GM10248 (cell line): ENCODE results near the gene PSORS1C1.

Experiments used
- CTCF ChIA-PET: fragments of 300-600 bp; sonication (Branson Sonifier 250); formaldehyde crosslinking; extraction: SDS; loops from one replicate; lab custom pipeline; 2021; ENCODE audit warnings: antibody characterized with exemption; lab: Yijun Ruan, JAX
- POLR2A ChIA-PET: fragments of 350-650 bp; sonication (Branson Sonifier 250); formaldehyde crosslinking; extraction: SDS; loops from one replicate; lab custom pipeline; 2020; ENCODE audit warnings: antibody characterized with exemption; lab: Yijun Ruan, JAX
- DNase-seq: peaks from one replicate; pipeline ENCODE4 v3.0.0; 2012; ENCODE audit errors: extremely low spot score
- TF ChIP-seq, protein P1 (sequence below): IDR thresholded peaks from 2 replicates; pipeline ENCODE4 v1.5.1; 2012; ENCODE audit warnings: mild to moderate bottlenecking, low read depth; ENCODE audit errors: extremely low read depth, missing control alignments, control extremely low read depth

Gene PSORS1C1

GRCh38 chr6:31094389-31094881 lies 20.2 kb upstream of the PSORS1C1 start:
- ChIA-PET POLR2A (no interaction called here), CTCF (interaction anchor here (1.4 to 4.3 kb wide), 5 partner anchors 10 to 179 kb away, joined by 3 to 16 read pairs (median 9); no protein-coding TSS in a partner anchor)
- TF ChIP-seq, protein P1, sequence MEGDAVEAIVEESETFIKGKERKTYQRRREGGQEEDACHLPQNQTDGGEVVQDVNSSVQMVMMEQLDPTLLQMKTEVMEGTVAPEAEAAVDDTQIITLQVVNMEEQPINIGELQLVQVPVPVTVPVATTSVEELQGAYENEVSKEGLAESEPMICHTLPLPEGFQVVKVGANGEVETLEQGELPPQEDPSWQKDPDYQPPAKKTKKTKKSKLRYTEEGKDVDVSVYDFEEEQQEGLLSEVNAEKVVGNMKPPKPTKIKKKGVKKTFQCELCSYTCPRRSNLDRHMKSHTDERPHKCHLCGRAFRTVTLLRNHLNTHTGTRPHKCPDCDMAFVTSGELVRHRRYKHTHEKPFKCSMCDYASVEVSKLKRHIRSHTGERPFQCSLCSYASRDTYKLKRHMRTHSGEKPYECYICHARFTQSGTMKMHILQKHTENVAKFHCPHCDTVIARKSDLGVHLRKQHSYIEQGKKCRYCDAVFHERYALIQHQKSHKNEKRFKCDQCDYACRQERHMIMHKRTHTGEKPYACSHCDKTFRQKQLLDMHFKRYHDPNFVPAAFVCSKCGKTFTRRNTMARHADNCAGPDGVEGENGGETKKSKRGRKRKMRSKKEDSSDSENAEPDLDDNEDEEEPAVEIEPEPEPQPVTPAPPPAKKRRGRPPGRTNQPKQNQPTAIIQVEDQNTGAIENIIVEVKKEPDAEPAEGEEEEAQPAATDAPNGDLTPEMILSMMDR, result no peak
- no peak for DNase-seq

GRCh38 chr6:31096215-31096614 lies 18.4 kb upstream of the PSORS1C1 start:
- TF ChIP-seq, protein P1, result no peak
- POLR2A ChIA-PET, result no interaction called here
- CTCF ChIA-PET, result interaction anchor here (0.7 to 2.2 kb wide), 3 partner anchors 9 to 15 kb away, joined by 3 to 15 read pairs (median 4); no protein-coding TSS in a partner anchor
- DNase-seq, result no peak

DNA sequence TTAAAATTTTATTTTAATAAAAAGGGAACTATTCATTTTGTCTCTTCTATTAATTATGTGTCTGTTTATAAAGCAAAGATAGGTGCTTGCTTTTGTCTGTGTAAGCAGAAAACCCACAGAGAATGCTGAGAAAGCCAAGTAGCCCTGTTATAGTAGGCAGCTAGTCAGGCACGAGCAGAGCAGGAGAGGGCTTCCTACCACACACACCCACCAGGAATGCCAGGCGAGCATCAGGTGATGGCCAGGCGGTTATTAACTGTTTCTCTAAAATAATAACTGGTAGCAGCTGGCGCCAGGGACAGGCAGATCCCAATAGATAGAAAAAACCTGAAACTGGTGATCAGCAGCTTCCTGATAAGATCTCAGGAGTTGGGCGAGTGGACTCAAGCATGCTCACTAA lies 17.9 kb upstream of the PSORS1C1 start:
- TF ChIP-seq, protein P1, result no peak
- no peak for DNase-seq
- POLR2A ChIA-PET, result no interaction called here
- CTCF ChIA-PET, result interaction anchor here (1.5 to 2.2 kb wide), 2 partner anchors 9 to 11 kb away, joined by 4 to 15 read pairs; no protein-coding TSS in a partner anchor

- TF ChIP-seq, protein P1, result no peak
- ChIA-PET CTCF (interaction anchor here (1.0 kb wide), 1 partner anchor 11 kb away, joined by 3 read pairs; no protein-coding TSS in a partner anchor), POLR2A (no interaction called here)
- DNase-seq, result no peak
Measured at GRCh38 chr6:31098449-31098938, 16.1 kb upstream of the PSORS1C1 start.

DNA sequence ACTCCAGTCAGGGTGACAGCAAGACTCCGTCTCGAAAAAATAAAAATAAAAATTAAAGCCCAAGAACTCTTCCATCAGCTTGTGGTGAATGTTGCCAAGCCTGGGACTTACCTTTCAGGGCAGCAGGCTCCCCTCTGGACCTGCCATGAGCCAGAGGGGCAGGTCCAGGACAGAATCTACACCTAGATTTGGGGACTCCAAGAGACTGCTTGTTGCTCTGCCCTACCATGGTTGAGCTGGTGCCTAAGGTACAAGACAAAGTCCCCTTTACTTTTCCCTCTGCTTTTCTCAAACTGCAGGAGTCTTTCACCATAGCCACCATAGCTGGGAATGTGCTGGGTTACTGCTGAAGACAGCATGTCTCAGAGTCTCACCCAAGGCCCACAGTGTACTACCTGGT lies 11.5 kb upstream of the PSORS1C1 start:
- CTCF ChIA-PET, result interaction anchor here (1.1 to 2.8 kb wide), 10 partner anchors 9 to 34 kb away, joined by 3 to 20 read pairs (median 4); partner anchors contain the start of gene C6orf15
- POLR2A ChIA-PET, result no interaction called here
- TF ChIP-seq, protein P1, result no peak

DNA sequence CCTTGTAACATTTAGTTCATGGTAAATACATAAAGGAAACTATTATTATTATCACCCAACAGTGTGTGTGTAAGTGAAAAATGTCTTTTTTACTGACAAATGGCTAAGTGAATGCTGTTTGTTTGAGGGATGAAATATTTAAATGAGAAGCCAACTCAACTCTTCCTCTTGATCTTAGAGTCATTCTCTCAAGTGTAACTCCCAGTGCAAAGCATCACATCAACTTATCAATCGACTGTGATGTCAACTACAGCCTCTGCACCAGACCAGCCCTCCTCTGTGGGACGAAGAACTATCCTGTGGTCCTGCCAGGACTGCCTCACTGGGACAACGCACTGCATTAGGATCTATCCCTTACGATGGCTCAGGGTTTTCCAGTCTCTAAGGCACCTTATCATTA lies 7.5 kb upstream of the PSORS1C1 start:
- ChIA-PET CTCF (interaction anchor here (1.3 kb wide), 1 partner anchor 11 kb away, joined by 4 read pairs; no protein-coding TSS in a partner anchor), POLR2A (no interaction called here)
- TF ChIP-seq, protein P1, result no peak
- DNase-seq, result no peak

More for the DNA sequence above, 11.5 kb upstream of the PSORS1C1 start:
- no peak for DNase-seq
